Natural killer cell (primary cell): ENCODE data around the gene SRGAP3. TPM values are rescaled to one million over a fixed set of nuclear protein-coding genes. Genes with fewer than 3 reads are reported as not detected.

ENCODE experiments used
- ATAC-seq, 3 donors: fragments of 150-1000 bp in 2 of 3; fragments of 200-7000 bp in 1 of 3; cut with Tn5 transposase; 1 replicate in 1 of 3; 2 replicates in 2 of 3; pipeline ENCODE4 v1.10.0; 2021; ENCODE audit warnings: mild to moderate bottlenecking in 2 of 3, moderate library complexity in 2 of 3
- DNase-seq, 2 donors: peaks; one replicate each; pipeline versions ENCODE4 v3.0.0 to v3.0.0-alpha.2; 2013 to 2021; ENCODE audit warnings: mixed read lengths in 1 of 2
- H3K27ac ChIP-seq: one replicate; pipeline ENCODE4 v1.5.1; 2013; ENCODE audit warnings: mild to moderate bottlenecking, low read length
- H3K27me3 ChIP-seq: one replicate; pipeline ENCODE4 v1.6.1; 2013; ENCODE audit warnings: low read length; ENCODE audit not compliant: control insufficient read depth, insufficient read depth
- H3K36me3 ChIP-seq: one replicate; pipeline ENCODE4 v1.6.1; 2013; ENCODE audit warnings: low read length; ENCODE audit not compliant: control insufficient read depth, insufficient read depth
- H3K4me1 ChIP-seq: one replicate; pipeline ENCODE4 v1.6.1; 2013; ENCODE audit warnings: low read length; ENCODE audit not compliant: control insufficient read depth, insufficient read depth
- H3K4me3 ChIP-seq: one replicate; pipeline ENCODE4 v1.5.1; 2013; ENCODE audit warnings: low read length
- H3K9me3 ChIP-seq: one replicate; pipeline ENCODE4 v1.6.1; 2013; ENCODE audit warnings: low read length; ENCODE audit not compliant: control insufficient read depth, insufficient read depth
- H3K27ac Mint-ChIP-seq, 2 donors: one replicate each; pipeline ENCODE4 v1.8.0; 2022; ENCODE audit warnings: mild to moderate bottlenecking in 2 of 2, mixed read lengths in 2 of 2, moderate library complexity in 1 of 2
- H3K27me3 Mint-ChIP-seq, 2 donors: one replicate each; pipeline ENCODE4 v1.8.0; 2022; ENCODE audit warnings: low read depth in 2 of 2, mixed read lengths in 2 of 2
- H3K36me3 Mint-ChIP-seq: one replicate; pipeline ENCODE4 v1.8.0; 2022; ENCODE audit warnings: mixed read lengths
- H3K4me1 Mint-ChIP-seq, 2 donors: one replicate each; pipeline ENCODE4 v1.8.0; 2022; ENCODE audit warnings: mixed read lengths in 2 of 2
- H3K4me3 Mint-ChIP-seq: one replicate; pipeline ENCODE4 v1.8.0; 2022; ENCODE audit warnings: mild to moderate bottlenecking, moderate library complexity, mixed read lengths
- H3K9me3 Mint-ChIP-seq, 2 donors: one replicate each; pipeline ENCODE4 v1.8.0; 2022; ENCODE audit warnings: mixed read lengths in 2 of 2
- WGBS: methylation state at CpG from one replicate; pipeline ENCODE4 v1.1.7; 2013; ENCODE audit warnings: missing lambda C conversion rate; ENCODE audit not compliant: insufficient coverage; 5-methylcytosine and 5-hydroxymethylcytosine counted together
- intact Hi-C: fragments of 100-400 bp; cut with micrococcal nuclease; formaldehyde crosslinking; loops from one replicate; pipeline ENCODE4 v1.14.2; 2022
- total RNA-seq, 4 donors: library from RNA; stranded (reverse); fragments of 120-200 nt in 1 of 4; gene quantifications; one replicate each; pipeline versions ENCODE4 v1.2.3 to v1.2.4, GENCODE V29; 2013 to 2022
- TF ChIP-seq, protein P1 (sequence below): fragments of 200-600 bp; IDR thresholded peaks from one replicate; pipeline ENCODE4 v1.8.0; 2022; ENCODE audit warnings: antibody characterized with exemption

SRGAP3 gene
- total RNA-seq, 3 donors from 2014 or later (not counting 1 experiment from before 2014, with no cell fraction given): 2.5 to 14.9 (median 3.0) TPM

DNA sequence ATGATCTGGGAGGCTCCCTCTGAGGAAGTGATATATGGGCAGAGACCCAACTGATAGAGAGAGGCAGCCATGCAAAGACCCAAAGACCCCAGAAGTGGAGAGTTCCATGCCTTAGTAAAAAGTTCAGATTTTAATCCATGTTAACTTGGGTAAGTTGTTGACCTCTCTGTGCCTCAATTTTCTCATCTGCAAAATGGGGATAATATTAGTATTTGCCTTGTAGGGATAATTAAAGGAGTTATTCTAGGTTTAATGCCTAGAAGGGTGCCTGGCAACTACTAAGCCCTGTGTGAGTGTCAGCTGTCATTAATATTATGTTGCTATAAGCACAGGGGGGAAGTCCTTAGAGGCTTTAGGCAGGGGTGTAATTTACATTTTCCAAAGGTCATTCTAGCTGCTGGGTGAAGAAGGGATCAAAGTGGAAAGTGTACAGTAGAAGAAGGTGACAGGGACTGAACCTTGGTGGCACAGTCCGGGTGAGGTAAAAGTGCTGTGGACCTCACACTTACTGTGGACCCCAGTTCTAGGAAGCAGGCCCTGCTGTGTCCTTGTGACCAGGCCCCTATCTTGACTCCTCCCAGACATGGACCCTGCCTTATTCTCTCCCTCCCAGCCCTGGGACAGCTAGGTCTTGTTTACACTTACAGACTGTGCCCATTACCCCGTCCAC is 283.2 kb downstream of the SRGAP3 start:
- Histone ChIP-seq H3K9me3 (no peaks in the 10 kb centered on the region), H3K27me3 (peaks cover 2% of the 10 kb centered on the region), H3K27ac (no peak overlapping the region), H3K36me3 (no peaks in the 10 kb centered on the region), H3K4me3 (no peak overlapping the region), H3K4me1 (peaks cover 15% of the 10 kb centered on the region)
- Mint-ChIP-seq H3K4me3 (no peak overlapping the region), H3K27me3 (peaks cover 13 to 26% of the 10 kb centered on the region in 2 donors), H3K9me3 (no peaks in the 10 kb centered on the region), H3K27ac (no peak overlapping the region), H3K36me3 (no peaks in the 10 kb centered on the region), H3K4me1 (peaks cover 26 to 29% of the 10 kb centered on the region in 2 donors)
- intact Hi-C loops: no loop called here
- TF ChIP-seq, protein P1, sequence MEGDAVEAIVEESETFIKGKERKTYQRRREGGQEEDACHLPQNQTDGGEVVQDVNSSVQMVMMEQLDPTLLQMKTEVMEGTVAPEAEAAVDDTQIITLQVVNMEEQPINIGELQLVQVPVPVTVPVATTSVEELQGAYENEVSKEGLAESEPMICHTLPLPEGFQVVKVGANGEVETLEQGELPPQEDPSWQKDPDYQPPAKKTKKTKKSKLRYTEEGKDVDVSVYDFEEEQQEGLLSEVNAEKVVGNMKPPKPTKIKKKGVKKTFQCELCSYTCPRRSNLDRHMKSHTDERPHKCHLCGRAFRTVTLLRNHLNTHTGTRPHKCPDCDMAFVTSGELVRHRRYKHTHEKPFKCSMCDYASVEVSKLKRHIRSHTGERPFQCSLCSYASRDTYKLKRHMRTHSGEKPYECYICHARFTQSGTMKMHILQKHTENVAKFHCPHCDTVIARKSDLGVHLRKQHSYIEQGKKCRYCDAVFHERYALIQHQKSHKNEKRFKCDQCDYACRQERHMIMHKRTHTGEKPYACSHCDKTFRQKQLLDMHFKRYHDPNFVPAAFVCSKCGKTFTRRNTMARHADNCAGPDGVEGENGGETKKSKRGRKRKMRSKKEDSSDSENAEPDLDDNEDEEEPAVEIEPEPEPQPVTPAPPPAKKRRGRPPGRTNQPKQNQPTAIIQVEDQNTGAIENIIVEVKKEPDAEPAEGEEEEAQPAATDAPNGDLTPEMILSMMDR: no peak
- DNase-seq (no peak), ATAC-seq (no peak)
- WGBS: 93% methylated on average over 2 of the region's 2 CpGs

DNA sequence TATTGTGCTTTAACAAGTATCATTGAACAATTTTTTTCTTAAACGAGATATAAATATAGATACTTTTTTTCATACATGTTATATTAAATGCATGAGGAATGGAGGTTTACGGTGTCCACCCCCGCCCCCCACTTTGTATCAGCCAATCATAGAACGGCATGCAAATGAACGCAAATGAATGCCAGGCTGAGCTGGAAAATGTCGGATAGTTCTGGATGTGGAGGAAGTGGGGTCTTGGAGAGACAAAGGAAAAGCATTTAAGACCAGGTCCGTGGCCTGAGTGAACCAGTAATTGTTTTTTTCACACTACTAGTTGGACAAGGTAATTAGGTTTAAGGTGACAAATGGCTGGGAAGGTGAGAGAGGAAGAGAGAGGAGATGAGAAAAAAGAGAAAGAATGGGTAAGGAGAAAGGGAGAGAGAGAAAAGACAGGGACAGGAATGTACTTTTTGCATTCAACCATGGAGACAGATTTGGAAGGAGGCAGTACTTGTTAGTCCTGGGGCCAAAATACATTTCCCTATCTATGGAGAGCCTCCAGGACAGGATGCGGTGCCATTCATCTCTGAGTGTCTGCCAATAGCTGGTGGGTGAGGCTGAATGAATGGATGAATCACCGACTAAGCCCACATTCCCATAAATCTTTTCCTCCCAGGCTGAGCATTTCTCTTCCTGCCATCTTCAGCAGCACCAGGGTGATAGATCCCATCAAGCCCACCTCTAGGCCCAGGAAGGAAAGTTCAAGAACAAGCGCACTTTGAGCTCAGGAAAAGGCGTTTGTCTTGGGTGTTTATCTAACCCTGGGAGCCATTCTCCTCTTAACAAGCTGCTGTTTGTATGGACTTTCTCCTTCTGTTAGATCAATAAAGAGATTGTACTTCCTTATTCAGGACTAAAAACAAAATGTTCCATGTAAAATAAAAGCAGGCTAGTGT is 284.7 kb downstream of the SRGAP3 start:
- Histone ChIP-seq H3K36me3 (no peaks in the 10 kb centered on the region), H3K27ac (no peak overlapping the region), H3K27me3 (no peaks in the 10 kb centered on the region), H3K9me3 (no peaks in the 10 kb centered on the region), H3K4me1 (peaks cover 11% of the 10 kb centered on the region), H3K4me3 (no peak overlapping the region)
- Mint-ChIP-seq H3K4me3 (peak overlapping the region; percentile 98), H3K4me1 (peaks cover 24 to 31% of the 10 kb centered on the region in 2 donors), H3K9me3 (no peaks in the 10 kb centered on the region), H3K27ac (peak overlapping the region; percentile 99), H3K27me3 (peaks cover 8 to 21% of the 10 kb centered on the region in 2 donors), H3K36me3 (no peaks in the 10 kb centered on the region)
- 92% methylated on average over 8 of the region's 11 CpGs for WGBS
- intact Hi-C loops: no loop called here
- ATAC-seq: no peak
- TF ChIP-seq, protein P1: no peak
- DNase-seq: no peak

DNA sequence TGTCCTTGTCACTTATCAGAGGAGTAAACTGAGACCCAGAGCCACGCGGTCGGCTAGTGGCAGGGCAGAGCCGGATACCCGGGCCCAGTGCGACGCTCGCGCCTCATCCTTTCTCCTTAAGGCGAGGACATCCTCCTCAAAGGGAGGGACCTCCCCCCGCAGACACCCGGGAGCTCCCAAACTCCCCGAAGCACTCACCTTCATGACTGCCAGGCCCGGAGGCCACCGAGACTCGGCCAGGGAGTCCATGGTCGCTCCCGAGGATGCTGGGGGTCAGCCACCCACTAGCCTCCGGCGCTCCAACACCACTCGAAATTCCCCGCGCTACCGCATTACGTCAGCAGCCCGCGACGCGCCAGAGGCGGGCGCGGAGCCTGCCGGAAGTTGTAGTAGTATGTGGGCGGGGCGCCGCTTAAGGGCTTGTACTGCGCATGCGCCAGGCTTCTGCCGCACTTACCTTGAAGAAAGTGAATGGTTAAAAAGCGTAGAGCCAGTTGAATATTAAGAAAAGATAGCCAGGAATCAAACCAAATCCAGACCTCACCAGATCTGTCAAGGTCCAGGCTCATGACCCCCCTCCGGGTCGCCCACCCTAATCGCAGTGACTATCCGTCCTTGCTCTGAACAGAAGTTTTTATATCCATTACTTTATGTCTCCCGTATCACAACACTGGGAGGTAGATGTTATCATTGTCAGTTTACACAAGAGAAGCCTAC is 286.2 kb downstream of the SRGAP3 start, which contains the start of gene RAD18:
Gene RAD18 (minus strand): TSS at position 336 of the 717 bp plus-strand sequence. CDS start 87 bp downstream, at position 249.
- Histone ChIP-seq H3K9me3 (no peaks in the 10 kb centered on the region), H3K27ac (peak within 1 kb of the TSS; percentile 88), H3K27me3 (no peaks in the 10 kb centered on the region), H3K4me1 (peaks cover 11% of the 10 kb centered on the region), H3K36me3 (no peaks in the 10 kb centered on the region), H3K4me3 (peak within 1 kb of the TSS; percentile 89)
- H3K36me3 Mint-ChIP-seq: peaks cover under 1% of the 10 kb centered on the region
- intact Hi-C loops: loop anchor here (1.0 to 2.0 kb wide), 2 partner anchors 286 to 400 kb away; partner anchors contain the start of genes SRGAP3 and THUMPD3
- H3K9me3 Mint-ChIP-seq: no peaks in the 10 kb centered on the region
- WGBS: under 1% methylated on average over 43 of the region's 45 CpGs
- ATAC-seq: peak; percentile 96 to 99 (median 98)
- peak within 1 kb of the TSS; percentile 99 for H3K27ac Mint-ChIP-seq
- H3K4me3 Mint-ChIP-seq: peak within 1 kb of the TSS; percentile 98
- TF ChIP-seq, protein P1: no peak
- peaks cover 4 to 9% of the 10 kb centered on the region in 2 donors for H3K27me3 Mint-ChIP-seq
- peak; percentile 93 to 96 for DNase-seq
- peaks cover 24 to 31% of the 10 kb centered on the region in 2 donors for H3K4me1 Mint-ChIP-seq
